Neural cell (in vitro differentiated cells): ENCODE measurements around the gene AP1S2. TPM values are rescaled to one million over a fixed set of nuclear protein-coding genes. Genes with fewer than 3 reads are reported as not detected.

ENCODE experiments used
- H2AFZ ChIP-seq: fragments of 200-600, 300-800 bp; sonication (generic), shearing (Covaris generic); 2 replicates; pipeline ENCODE4 v1.6.0; 2014; ENCODE audit warnings: low read depth, mild to moderate bottlenecking, antibody characterized with exemption, low read length, moderate library complexity
- H3F3A ChIP-seq: fragments of 200-600 bp; shearing (Covaris generic); 2 replicates; pipeline ENCODE4 v1.6.1; 2016; ENCODE audit warnings: mild to moderate bottlenecking, moderate library complexity, mixed read lengths, antibody characterized with exemption, low read length; ENCODE audit not compliant: insufficient read depth, poor library complexity, severe bottlenecking
- H3K27ac ChIP-seq: fragments of 200-600, 300-800 bp; sonication (generic), shearing (Covaris generic); 2 replicates; pipeline ENCODE4 v1.5.1; 2014; ENCODE audit warnings: mild to moderate bottlenecking, low read length, moderate library complexity
- H3K27me3 ChIP-seq: fragments of 300-800, 200-600 bp; sonication (generic), shearing (Covaris generic); 2 replicates; pipeline ENCODE4 v1.6.0; 2014; ENCODE audit warnings: mild to moderate bottlenecking, low read depth, low read length, moderate library complexity; ENCODE audit not compliant: insufficient read depth
- H3K36me3 ChIP-seq: fragments of 300-800, 200-600 bp; sonication (generic), shearing (Covaris generic); 2 replicates; pipeline ENCODE4 v1.5.1; 2014; ENCODE audit warnings: mild to moderate bottlenecking, antibody characterized with exemption, low read length, moderate library complexity; ENCODE audit not compliant: insufficient read depth
- H3K4me2 ChIP-seq: fragments of 300-800, 200-600 bp; sonication (generic), shearing (Covaris generic); 2 replicates; pipeline ENCODE4 v1.6.0; 2014; ENCODE audit warnings: mild to moderate bottlenecking, low read length
- H3K4me3 ChIP-seq: fragments of 300-800, 200-600 bp; sonication (generic), shearing (Covaris generic); 2 replicates; pipeline ENCODE4 v1.5.1; 2014; ENCODE audit warnings: mild to moderate bottlenecking, low read length, moderate library complexity
- H3K79me2 ChIP-seq: fragments of 200-600 bp; shearing (Covaris generic); replicated peaks from 2 replicates; pipeline ENCODE4 v1.6.0; 2014; ENCODE audit warnings: mild to moderate bottlenecking, low read length, moderate library complexity; ENCODE audit not compliant: insufficient read depth
- H3K9ac ChIP-seq: fragments of 300-800, 200-600 bp; sonication (generic), shearing (Covaris generic); 2 replicates; pipeline ENCODE4 v1.6.1; 2016; ENCODE audit warnings: mild to moderate bottlenecking, low read length, mixed read lengths
- H3K9me2 ChIP-seq: fragments of 200-600 bp; shearing (Covaris generic); 2 replicates; pipeline ENCODE4 v1.6.1; 2016; ENCODE audit warnings: mild to moderate bottlenecking, low read length, mixed read lengths; ENCODE audit not compliant: insufficient read depth
- H3K9me3 ChIP-seq: fragments of 200-600, 300-800 bp; sonication (generic), shearing (Covaris generic); 2 replicates; pipeline ENCODE4 v1.6.1; 2016; ENCODE audit warnings: mild to moderate bottlenecking, mixed run types, low read length, moderate library complexity, mixed read lengths
- H4K20me1 ChIP-seq: fragments of 200-600 bp; shearing (Covaris generic); 2 replicates; pipeline ENCODE4 v1.6.1; 2016; ENCODE audit warnings: mild to moderate bottlenecking, mixed run types; ENCODE audit not compliant: insufficient read depth
- CTCF ChIP-seq: fragments of 450-650 bp; IDR thresholded peaks from 2 replicates; pipeline ENCODE4 v1.5.1; 2014; ENCODE audit warnings: antibody characterized with exemption, mild to moderate bottlenecking, moderate library complexity; ENCODE audit not compliant: poor library complexity, severe bottlenecking
- EP300 ChIP-seq: fragments of 450-650 bp; conservative IDR thresholded peaks from 2 replicates; pipeline ENCODE4 v1.6.1; 2014; ENCODE audit warnings: antibody characterized with exemption, mild to moderate bottlenecking, moderate library complexity; ENCODE audit not compliant: poor library complexity, severe bottlenecking
- EZH2 ChIP-seq: fragments of 200-600, 300-800 bp; shearing (Covaris generic), sonication (generic); IDR thresholded peaks from 2 replicates; pipeline ENCODE4 v1.6.1; 2014; ENCODE audit warnings: antibody characterized with exemption, low read length, borderline replicate concordance, mild to moderate bottlenecking; ENCODE audit not compliant: insufficient read depth, poor library complexity, severe bottlenecking
- MXI1 ChIP-seq: fragments of 450-650 bp; conservative IDR thresholded peaks from 2 replicates; pipeline ENCODE4 v1.6.1; 2014; ENCODE audit warnings: antibody characterized with exemption, mild to moderate bottlenecking; ENCODE audit not compliant: poor library complexity, severe bottlenecking
- POLR2AphosphoS5 ChIP-seq: IDR thresholded peaks from 2 replicates; pipeline ENCODE4 v1.6.1; 2012
- RAD21 ChIP-seq: fragments of 450-650 bp; conservative IDR thresholded peaks from 2 replicates; pipeline ENCODE4 v1.6.1; 2014; ENCODE audit warnings: antibody characterized with exemption, mild to moderate bottlenecking, moderate library complexity
- REST ChIP-seq: IDR thresholded peaks from 2 replicates; pipeline ENCODE4 v1.6.1; 2012; ENCODE audit warnings: borderline replicate concordance
- SMC3 ChIP-seq: fragments of 450-650 bp; conservative IDR thresholded peaks from 2 replicates; pipeline ENCODE4 v1.6.1; 2014; ENCODE audit warnings: antibody characterized with exemption, mild to moderate bottlenecking, moderate library complexity; ENCODE audit not compliant: poor library complexity
- TAF1 ChIP-seq: IDR thresholded peaks from 2 replicates; pipeline ENCODE4 v1.6.1; 2012; ENCODE audit warnings: low read depth
- polyA plus RNA-seq: library from polyadenylated mRNA; depleted of rRNA; stranded (reverse); fragments of >200 nt; gene quantifications from 2 replicates; pipeline ENCODE4 v1.2.3, GENCODE V29; 2014

Gene AP1S2
- polyA plus RNA-seq, 1 donor from 2014 or later, result 160 TPM

- H3K79me2 ChIP-seq, result peaks cover 15% of the 10 kb centered on the region
- no peaks in the 10 kb centered on the region for H4K20me1 ChIP-seq
- peak overlapping the region; percentile 37 for H3K27ac ChIP-seq
- TF ChIP-seq REST, result no peak
- TF ChIP-seq MXI1, result no peak
- TF ChIP-seq TAF1, result no peak
- TF ChIP-seq EZH2, result no peak
- no peak for TF ChIP-seq SMC3
- TF ChIP-seq EP300, result no peak
- no peak for TF ChIP-seq CTCF
- no peak for TF ChIP-seq RAD21
- TF ChIP-seq POLR2AphosphoS5, result no peak
- no peaks in the 10 kb centered on the region for H3K9me3 ChIP-seq
- H3K9ac ChIP-seq, result peak overlapping the region; percentile 69
- H3K4me3 ChIP-seq, result peak overlapping the region; percentile 79
- peak overlapping the region; percentile 4 for H2AFZ ChIP-seq
- H3K9me2 ChIP-seq, result no peaks in the 10 kb centered on the region
- H3F3A ChIP-seq, result no peaks in the 10 kb centered on the region
- no peaks in the 10 kb centered on the region for H3K36me3 ChIP-seq
- peak overlapping the region; percentile 62 for H3K4me2 ChIP-seq
- no peaks in the 10 kb centered on the region for H3K27me3 ChIP-seq
Observed at GRCh38 chrX:15853586-15854079, 980 bp downstream of the AP1S2 start.

GRCh38 chrX:15849555-15849954, 5.1 kb downstream of the AP1S2 start:
- peak; percentile 50 for TF ChIP-seq RAD21
- peak; percentile 41 for TF ChIP-seq SMC3
- peak; percentile 46 for TF ChIP-seq CTCF
- TF ChIP-seq EZH2, result no peak
- H4K20me1 ChIP-seq, result no peaks in the 10 kb centered on the region
- H3K4me2 ChIP-seq, result no peak overlapping the region

More at GRCh38 chrX:15849555-15849954, 5.1 kb downstream of the AP1S2 start:
- H3K79me2 ChIP-seq, result peaks cover 15% of the 10 kb centered on the region
- H3K27me3 ChIP-seq, result no peaks in the 10 kb centered on the region
- H3K4me3 ChIP-seq, result no peak overlapping the region
- H3K9me2 ChIP-seq, result no peaks in the 10 kb centered on the region
- H3K9me3 ChIP-seq, result no peaks in the 10 kb centered on the region
- H3K36me3 ChIP-seq, result no peaks in the 10 kb centered on the region
- H2AFZ ChIP-seq, result no peak overlapping the region
- no peaks in the 10 kb centered on the region for H3F3A ChIP-seq
- no peak overlapping the region for H3K9ac ChIP-seq
- no peak overlapping the region for H3K27ac ChIP-seq
